T follicular helper cell (primary cell): Measurements from ENCODE around the gene ABCA12.

ENCODE experiments used
- DNase-seq: peaks from one replicate; pipeline ENCODE4 v3.0.0-alpha.2; 2020; ENCODE audit warnings: low read depth

ABCA12 gene

DNA sequence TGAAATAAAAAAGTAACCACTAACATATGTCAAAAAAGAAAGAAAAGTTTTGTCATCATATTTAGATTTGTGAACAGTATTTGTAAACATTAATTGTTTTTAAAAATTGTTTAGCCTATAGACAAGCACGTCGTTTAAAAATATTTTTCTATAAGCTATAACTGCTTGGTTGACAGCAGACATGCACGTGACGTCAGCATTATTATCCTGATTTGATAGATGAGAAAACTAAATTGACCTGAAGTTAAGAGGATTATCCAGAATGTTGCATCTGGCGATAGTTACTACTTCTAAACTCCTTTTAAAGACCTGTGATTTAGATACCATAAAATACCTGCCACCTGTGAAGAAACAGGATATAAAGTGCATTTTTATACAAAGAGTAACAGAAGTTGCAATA is 172.0 kb downstream of the ABCA12 start:
- DNase-seq: no peak

DNA sequence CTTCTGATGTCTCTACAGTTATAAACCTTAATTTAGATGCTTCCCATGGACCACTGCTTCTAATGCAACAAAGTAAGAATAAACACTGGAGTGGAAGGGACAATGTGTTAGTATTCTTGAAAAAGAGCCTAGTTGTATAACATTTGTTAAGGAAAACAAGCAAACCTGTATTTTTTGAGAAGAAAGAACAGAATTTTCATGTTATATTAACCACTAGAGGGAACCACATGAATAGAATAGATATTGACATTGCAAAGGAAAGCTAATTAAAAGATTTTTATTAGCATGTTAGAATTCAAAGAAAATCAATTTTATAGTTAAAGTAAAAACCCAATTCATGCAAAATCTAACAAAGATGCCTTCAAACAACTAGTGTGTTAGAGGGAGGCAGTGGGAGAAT is 177.7 kb downstream of the ABCA12 start:
- no peak for DNase-seq

DNA sequence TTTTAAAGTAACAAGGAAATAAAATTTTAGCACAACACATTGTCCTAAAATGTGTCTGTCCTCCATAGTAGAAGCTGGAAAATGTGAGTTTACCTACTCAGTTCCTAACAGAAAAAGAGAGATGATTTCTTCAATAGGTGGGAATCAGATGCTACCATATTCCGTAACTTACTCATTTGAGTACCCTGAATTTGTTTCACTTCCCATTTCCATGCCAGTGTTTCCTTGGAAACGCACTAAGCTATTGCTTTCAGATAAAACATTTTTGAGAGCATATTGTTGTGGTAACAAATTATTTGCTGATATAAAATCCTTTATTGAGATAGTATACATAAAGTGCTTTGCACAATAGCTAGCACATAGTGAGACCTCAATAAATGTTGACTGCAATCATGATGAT is 191.5 kb downstream of the ABCA12 start:
- DNase-seq: no peak

DNA sequence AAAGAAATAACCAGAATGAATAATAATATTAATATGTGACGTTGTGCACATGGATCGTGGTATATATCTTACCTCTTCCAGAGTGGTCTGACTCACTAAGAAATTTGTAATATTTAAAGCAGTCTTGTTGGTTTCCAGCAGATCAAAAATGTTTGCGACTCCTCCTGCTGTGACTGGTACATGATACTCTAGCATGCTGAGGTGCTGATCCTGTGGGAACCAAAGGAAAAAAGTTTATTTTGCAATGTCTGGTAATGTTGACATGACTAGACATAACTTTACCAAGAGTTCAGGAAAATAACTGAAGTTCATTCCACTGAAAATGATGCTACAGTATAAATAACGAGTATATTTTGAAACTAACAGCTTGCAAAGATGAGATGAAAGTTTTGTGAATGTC is 204.4 kb downstream of the ABCA12 start:
- DNase-seq: no peak

DNA sequence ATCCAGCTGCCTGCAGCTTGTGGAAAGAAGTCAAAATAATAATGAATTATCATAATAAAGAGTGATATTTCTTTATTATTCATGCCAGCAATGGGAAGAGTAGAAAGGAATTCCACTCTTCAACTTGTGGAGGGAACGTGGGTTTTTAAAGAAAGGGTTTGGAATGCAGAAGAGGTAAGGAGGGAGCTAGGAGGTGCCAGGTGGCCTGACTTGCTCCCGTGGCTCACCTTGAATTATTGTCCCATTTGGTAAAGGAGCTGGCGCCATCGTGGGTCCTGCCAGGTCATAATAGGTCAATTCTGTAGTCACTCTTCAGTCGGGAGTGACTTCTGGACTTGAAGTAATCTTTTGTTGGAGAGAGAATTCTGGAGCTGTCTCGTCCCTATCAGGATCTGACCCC is 233.8 kb downstream of the ABCA12 start:
- no peak for DNase-seq

DNA sequence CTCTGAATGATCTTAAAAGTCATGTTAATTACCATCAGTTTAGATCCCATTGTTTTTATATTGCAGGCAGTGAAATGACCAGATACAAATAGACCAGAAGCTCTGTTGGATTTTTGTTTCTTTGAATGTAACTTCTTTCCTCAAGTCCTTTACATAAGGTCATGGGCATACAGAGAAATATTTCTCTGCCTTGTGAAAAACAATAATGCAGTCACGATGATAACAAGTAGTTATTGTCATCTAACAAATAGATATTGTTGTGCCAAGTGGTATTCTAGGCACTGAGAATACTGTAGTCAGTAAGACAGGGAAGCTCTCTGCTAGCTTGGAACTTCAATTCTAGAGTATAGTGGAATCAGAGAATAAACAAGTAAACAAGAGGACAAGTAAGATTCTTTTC is 234.2 kb downstream of the ABCA12 start:
- DNase-seq: no peak

DNA sequence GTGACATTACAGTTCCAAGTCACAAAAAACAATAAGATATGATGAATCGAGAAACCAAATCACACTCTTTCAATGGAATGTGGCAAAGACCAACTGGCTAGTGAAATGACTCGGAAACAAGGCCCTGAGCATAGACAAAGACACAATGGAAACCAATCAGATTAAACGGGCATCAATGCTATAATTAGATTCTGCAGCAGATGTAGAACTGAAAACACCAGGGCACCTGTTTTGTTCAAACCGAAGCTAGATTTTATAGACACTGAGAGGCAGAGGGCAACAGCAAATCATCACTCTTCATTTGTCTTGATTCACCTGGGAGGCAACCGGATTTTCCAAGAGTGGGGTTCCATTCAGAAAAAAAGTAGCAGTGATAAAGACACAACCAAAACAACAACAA is 236.1 kb downstream of the ABCA12 start:
- no peak for DNase-seq

DNA sequence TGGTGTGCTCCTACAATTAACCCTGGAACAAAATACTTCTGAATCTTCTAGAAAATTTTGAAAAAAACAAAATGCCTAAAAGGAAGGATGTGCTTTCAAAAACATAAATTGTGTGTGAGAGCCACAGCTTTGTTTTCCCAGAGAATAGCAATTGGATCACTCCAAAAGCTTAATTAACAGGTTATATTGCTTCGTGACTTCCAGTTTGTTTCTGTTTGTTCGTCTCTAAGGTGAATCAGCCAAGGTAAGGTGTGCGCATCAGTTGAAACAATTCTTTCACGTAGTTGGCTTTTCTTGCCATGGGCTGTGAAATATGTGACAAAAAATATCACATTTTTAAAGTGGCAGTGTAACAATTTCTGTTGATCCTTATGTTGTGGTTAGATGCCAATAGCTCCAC is 238.7 kb downstream of the ABCA12 start:
- no peak for DNase-seq

DNA sequence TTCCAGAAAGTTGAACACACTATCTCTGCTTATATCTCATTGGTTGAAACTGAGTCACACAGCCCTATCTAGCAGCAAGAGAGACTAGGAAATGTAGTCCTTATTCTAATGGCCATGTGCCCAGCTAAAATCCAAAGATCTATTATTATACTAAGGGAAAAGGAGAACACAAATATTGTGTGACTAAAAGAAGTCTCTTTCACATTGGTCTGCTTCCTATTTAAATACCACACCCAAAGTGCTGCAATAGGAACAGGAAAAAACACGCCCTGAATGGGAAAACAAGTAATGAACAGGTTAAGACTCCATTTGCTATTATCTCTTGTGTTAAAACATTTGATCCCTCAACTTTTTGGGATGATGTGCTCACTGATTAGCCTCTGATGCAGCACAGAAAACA is 242.2 kb downstream of the ABCA12 start:
- no peak for DNase-seq

DNA sequence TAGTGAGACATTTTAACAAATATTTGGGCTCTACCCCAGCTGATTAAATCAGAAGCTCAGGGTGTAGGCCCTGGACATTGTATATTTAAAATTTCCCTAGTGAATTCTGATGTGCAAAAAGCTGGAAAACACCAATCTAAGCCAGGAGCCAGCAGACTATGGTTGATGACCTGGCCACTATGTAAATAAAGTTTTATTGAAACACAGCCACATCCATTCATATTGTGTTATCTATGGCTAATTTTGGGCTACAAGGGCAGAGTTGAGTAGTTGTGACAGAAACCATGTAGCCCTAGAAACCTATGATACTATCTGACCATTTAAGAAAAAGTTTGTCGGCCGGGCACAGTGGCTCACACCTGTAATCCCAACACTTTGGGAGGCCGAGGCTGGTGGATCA is 243.0 kb downstream of the ABCA12 start:
- no peak for DNase-seq

DNA sequence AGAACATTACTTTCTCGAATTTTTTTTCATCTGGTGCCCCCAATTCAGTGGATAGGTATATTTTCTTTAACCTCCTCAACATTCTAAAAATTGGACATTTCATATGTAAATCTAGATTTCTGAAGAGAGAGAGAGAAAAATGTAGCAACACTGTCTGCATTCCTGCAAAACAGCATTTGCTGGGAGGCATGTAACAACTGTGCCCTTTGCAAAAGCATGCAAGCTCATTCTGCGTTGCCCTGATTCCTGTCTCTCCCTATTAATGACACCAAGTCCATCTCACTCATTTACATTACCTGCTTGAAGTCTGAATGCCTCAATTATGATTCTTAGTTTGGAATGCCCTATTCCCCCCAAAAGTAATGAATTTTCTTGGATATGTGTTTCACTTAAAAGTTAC is 249.1 kb downstream of the ABCA12 start:
- no peak for DNase-seq

DNA sequence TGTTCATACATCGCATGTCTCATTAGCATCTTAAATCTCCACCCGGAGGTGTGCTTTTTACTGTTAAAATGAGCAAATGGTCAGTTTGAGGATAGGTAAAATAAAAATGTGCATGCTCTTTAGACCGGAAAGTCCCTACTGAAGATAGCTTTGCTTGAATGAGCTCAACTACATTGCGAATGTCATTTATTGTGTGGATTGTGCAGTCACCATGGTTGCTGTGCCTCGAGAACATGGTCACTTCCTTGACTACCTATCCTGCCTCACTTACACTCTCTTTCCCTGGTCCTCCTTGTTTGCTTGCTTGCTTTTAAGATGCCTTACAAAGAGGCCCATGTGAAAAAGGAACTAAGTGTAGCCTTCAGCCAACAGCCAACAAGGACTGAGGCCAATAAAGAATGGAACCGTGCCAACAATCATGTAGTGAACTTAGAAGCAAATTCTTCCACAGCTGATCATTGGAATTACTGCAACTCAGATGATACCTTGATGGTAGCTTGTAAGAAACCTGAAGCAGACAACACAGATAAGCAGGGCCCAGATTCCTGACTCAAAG is 256.7 kb downstream of the ABCA12 start:
- no peak for DNase-seq
